Measurements from ENCODE around the gene JTB. TPM values are rescaled to one million over a fixed set of nuclear protein-coding genes. Genes with fewer than 3 reads are reported as not detected.

Gene JTB
- 105 and 116 TPM in 2 replicates for total RNA-seq

DNA sequence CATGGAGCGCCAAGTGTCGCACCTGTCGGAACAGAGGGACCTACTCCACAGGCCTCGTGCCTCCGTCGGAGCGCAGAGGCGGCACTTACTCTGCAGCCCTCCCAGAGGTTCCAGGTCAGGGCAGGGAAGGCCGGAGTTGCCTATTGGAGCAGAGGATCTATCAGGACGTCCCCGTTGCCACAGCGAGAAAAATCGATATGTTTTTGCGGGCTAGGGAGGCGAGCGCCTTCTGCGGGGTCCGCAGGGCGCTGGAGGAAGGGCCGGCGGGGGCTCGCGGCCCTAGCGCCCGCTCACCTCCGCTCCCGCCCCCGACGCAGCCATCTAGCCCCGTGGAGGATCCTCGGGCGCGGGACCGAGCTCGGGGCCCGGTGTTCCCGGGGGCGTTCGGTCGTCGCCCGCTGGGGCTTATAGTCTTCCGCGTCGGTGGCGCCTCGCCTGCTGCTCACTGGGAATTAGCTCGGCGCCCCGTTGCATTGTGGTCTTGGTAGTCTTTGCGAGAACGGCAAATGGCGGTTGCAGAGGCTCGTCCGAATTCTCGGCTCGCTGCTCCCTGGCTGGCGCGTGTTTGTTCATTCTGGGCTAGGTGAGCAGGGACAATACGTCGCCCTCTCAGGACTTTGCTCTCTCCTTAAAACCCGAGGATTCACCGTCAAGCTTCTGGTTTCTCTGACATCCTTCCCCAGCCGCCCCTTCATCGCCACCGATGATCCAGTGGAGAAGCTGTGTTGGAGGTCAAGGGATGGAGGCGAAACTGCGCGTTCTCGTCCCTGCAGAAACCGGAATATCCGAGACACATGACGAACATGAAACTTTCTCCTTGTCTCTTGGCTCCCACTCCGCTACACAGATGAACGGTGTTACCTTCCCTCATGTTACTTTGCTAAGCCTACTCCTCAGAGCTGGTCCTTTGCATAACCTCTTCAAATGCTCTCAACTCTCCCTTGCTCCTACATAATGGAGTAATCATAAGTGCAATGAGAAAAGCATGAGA, at the start of gene JTB:
JTB (minus strand) TSS at position 425 of the 991 bp plus-strand sequence; CDS start at position 3, 422 bp downstream.

DNA sequence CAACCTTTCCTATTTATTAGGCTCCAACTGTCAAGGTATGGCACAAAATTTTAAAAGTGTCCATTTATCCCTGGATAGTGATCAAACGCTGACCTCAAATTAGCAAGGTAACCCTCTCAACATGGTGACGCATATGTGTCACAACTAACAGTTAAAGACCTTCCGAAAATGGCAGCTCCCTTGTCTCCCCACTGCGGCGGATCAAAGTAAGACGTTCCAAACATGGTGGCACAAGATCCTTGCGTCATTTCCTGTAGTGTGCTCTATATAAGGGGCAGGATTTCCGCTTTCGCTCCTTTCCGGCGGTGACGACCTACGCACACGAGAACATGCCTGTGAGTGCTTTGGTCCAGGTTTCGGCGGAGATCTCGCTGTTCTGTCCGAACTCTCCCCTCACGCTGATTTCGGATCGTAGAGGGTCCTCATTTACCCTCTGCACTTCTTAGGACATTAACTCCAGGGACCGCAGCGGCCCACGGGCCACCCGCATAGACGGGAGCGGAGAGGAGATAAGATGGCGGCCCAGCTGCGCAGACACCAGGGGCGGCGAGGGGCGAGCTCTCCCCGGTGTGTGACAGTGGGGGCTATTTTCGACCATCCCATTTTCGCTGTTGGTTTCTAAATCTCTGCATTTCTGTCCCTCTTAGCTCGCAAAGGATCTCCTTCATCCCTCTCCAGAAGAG, 13.1 kb upstream of the JTB start, which contains the start of gene RPS27:
RPS27 (plus strand) TSS at position 295 of the 683 bp plus-strand sequence; CDS start at position 330, 35 bp downstream.

DNA sequence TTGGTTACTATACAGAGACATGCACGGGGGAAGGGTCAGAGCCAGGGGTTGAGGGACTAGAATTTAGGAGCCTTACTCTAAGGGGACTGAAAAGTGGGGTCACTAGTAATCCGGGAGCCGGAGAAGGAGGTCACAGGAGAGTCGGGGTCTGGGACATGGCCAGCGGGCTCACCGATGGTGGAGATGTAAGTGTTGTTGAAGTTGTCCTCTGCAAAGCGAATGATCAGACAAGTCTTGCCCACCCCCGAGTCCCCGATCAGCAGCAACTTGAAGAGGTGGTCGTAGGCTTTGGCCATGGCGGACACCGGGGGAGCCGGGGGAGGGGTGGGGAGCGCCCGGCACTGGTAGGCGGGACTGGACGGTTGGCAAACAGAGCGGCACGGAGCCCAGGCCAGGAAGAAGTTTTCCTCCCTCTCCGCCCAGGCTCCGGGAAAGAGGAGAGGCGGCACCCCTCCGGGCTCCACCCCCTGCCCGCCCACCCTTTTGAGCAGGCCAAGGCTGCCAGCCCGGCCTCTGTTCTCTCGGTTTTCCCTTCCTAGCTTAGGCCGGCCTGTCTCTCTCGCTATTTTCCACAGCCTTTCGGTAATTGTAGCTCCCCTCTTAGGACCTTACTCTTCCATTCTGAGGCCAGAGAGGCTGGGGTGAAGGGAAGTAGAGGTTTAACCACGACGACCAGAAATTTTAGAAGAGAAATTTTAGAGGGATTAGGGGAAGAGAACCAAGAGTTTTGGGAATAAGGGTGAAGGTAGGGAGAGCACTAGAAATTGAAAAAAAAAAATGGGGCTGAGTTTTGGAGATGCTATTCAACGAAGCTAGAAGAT, 8.7 kb upstream of the JTB start, which contains the start of gene RAB13:
RAB13 (minus strand) TSS at position 399 of the 821 bp plus-strand sequence; CDS start at position 296, 103 bp downstream.

DNA sequence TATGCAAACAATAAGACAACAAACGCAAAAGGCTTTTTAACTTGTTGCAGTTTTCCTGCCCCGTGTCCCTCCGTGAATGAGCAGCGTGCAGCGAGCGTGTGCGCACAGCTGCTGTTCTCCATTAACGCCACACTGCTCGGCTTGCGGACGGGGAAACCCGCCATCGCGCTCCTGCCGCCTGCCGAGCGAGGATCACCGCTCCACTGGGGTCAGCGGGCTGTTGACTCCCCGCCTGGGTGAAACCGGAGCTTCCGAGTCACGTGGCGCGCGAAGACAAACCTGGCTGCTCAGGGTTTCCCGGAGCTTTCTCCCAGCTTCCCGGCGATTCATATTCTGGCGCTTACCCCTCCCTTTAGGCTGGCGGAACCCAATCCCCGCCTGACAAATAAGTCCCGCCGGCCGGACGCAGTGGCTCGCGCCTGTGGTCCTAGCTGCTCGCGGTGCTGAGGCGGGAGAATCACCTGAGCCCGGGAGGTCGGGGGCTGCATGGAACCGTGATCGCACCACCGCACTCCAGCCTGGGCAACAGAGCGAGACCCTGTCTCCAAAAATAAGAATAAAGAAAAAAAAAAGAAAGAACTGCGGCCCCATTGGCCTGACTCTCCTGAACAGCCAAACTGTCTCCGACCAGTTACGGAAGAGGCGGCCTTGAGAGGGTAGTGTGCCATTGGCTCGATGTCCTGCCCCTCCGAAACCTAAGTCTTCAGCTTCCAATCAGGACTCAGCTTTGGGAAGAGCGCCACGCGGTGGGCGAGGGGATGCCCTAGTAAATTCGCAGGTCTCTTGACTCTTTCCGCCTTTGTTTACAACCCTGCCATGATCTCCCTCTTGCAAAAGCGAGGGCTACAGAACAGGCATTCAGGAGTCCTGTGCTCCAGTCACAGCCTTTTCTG, 10.1 kb downstream of the JTB start, which contains the start of gene CREB3L4:
CREB3L4 (plus strand) TSS at position 796 of the 893 bp plus-strand sequence. CDS start 624 bp downstream, outside the sequence.

GRCh38 chr1:153963030-153963849, 14.2 kb downstream of the JTB start, which contains the start of gene SLC39A1:
Gene SLC39A1, minus strand, starts transcription at chr1:153963537. Its CDS starts 822 bp downstream, at chr1:153962715.

GRCh38 chr1:153958111-153958960, 19.1 kb downstream of the JTB start, which contains the start of gene CRTC2:
Gene CRTC2, minus strand, starts transcription at chr1:153958612. Its CDS starts 115 bp downstream, at chr1:153958497.

GRCh38 chr1:153946622-153947241, 30.7 kb downstream of the JTB start, which contains the start of gene DENND4B:
Gene DENND4B, minus strand, starts transcription at chr1:153946718. Its CDS starts 2,344 bp downstream, at chr1:153944374.

Small RNA genes lying within 50 kb of the gene (small RNA-seq; reads per million reads assigned to genes)
- gene MIR6737, result not detected

Other genes starting within 250 kb of the JTB start
- 49.9 and 55.4 TPM in 2 replicates for gene INTS3, start 249.6 kb downstream of the JTB start, total RNA-seq
- gene SLC27A3, start 202.3 kb downstream of the JTB start, total RNA-seq, result 14.9 and 19.1 TPM in 2 replicates
- 14.9 and 18.8 TPM in 2 replicates for gene GATAD2B, start 54.7 kb downstream of the JTB start, total RNA-seq
- 27.7 and 28.6 TPM in 2 replicates for gene DENND4B, start 31.0 kb downstream of the JTB start, total RNA-seq
- 8.0 and 9.8 TPM in 2 replicates for gene CRTC2, start 19.1 kb downstream of the JTB start, total RNA-seq
- gene SLC39A1, start 14.1 kb downstream of the JTB start, total RNA-seq, result 71.1 and 78.7 TPM in 2 replicates
- 6.0 and 8.7 TPM in 2 replicates for gene CREB3L4, start 9.8 kb downstream of the JTB start, total RNA-seq
- 53.6 and 57.3 TPM in 2 replicates for gene RAB13, start 8.7 kb upstream of the JTB start, total RNA-seq
- 924 and 1,104 TPM in 2 replicates for gene RPS27, start 13.1 kb upstream of the JTB start, total RNA-seq
- gene NUP210L, start 177.4 kb upstream of the JTB start, total RNA-seq, result under 0.01 and 0.07 TPM in 2 replicates
- 1,072 and 1,222 TPM in 2 replicates for gene TPM3, start 214.4 kb upstream of the JTB start, total RNA-seq
- not detected in 2 replicates for gene CFAP141, start 228.7 kb upstream of the JTB start, total RNA-seq
- gene UBAP2L, start 243.3 kb upstream of the JTB start, total RNA-seq, result 147 and 155 TPM in 2 replicates

Data from thoracic aorta endothelial cell (primary cell).